WTC11 (cell line): Measurements from ENCODE around the gene SLC35F1. TPM values are rescaled to one million over a fixed set of nuclear protein-coding genes. Genes with fewer than 3 reads are reported as not detected.
"Not testable (repeated sequence)": the region's sequence is repeated elsewhere in the genome, so short reads cannot be mapped to it uniquely, and the experiment has no call there.

ENCODE experiments used
- ATAC-seq: fragments of 200-7000 bp; cut with Tn5 transposase; 2 replicates; pipeline ENCODE4 v1.10.0; 2021; ENCODE audit warnings: mild to moderate bottlenecking, moderate library complexity
- CTCF ChIA-PET: fragments of 300-600 bp; sonication (Branson Sonifier 250); formaldehyde crosslinking; loops from one replicate; lab custom pipeline; 2021; ENCODE audit warnings: antibody characterized with exemption; lab: Charles Lee
- POLR2A ChIA-PET: fragments of 350-600 bp; sonication (Branson Sonifier 250); formaldehyde crosslinking; loops from one replicate; lab custom pipeline; 2021; ENCODE audit warnings: antibody characterized with exemption; lab: Charles Lee
- DNase-seq: peaks from one replicate; pipeline ENCODE4 v3.0.0; 2021; ENCODE audit warnings: low spot score
- H3K27ac Mint-ChIP-seq: 2 replicates; pipeline ENCODE4 v1.8.0; 2021; ENCODE audit warnings: mixed read lengths
- H3K27me3 Mint-ChIP-seq: 2 replicates; pipeline ENCODE4 v1.8.0; 2021; ENCODE audit warnings: low read depth, mild to moderate bottlenecking, moderate library complexity, mixed read lengths
- H3K36me3 Mint-ChIP-seq: 2 replicates; pipeline ENCODE4 v1.8.0; 2021; ENCODE audit warnings: mixed read lengths
- H3K4me1 Mint-ChIP-seq: 2 replicates; pipeline ENCODE4 v1.8.0; 2022; ENCODE audit warnings: mixed read lengths
- H3K4me3 Mint-ChIP-seq: 2 replicates; pipeline ENCODE4 v1.8.0; 2021; ENCODE audit warnings: mild to moderate bottlenecking, moderate library complexity, mixed read lengths
- H3K9me3 Mint-ChIP-seq: 2 replicates; pipeline ENCODE4 v1.8.0; 2021; ENCODE audit warnings: mixed read lengths
- ATF6 ChIP-seq: sonication (generic); formaldehyde crosslinking; IDR thresholded peaks from 2 replicates; pipeline ENCODE4 v1.8.1; 2023; ENCODE audit warnings: mild to moderate bottlenecking, missing genetic modification reagents
- CBFB ChIP-seq: sonication (generic); formaldehyde crosslinking; IDR thresholded peaks from 2 replicates; pipeline ENCODE4 v1.8.1; 2022; ENCODE audit warnings: mild to moderate bottlenecking, low read depth, missing genetic modification reagents
- ELF4 ChIP-seq: sonication (generic); formaldehyde crosslinking; IDR thresholded peaks from 2 replicates; pipeline ENCODE4 v1.8.1; 2022; ENCODE audit warnings: low read depth, mild to moderate bottlenecking, moderate library complexity, missing genetic modification reagents
- FOXP4 ChIP-seq: sonication (generic); formaldehyde crosslinking; IDR thresholded peaks from 2 replicates; pipeline ENCODE4 v1.8.0; 2022; ENCODE audit warnings: mild to moderate bottlenecking, missing genetic modification reagents
- HMGXB4 ChIP-seq: sonication (generic); formaldehyde crosslinking; IDR thresholded peaks from 2 replicates; pipeline ENCODE4 v1.8.1; 2023; ENCODE audit warnings: mild to moderate bottlenecking, moderate library complexity, missing genetic modification reagents
- MAX ChIP-seq: sonication (generic); formaldehyde crosslinking; IDR thresholded peaks from 2 replicates; pipeline ENCODE4 v1.8.0; 2022; ENCODE audit warnings: mild to moderate bottlenecking, missing genetic modification reagents
- NFE2L1 ChIP-seq: sonication (generic); formaldehyde crosslinking; IDR thresholded peaks from 2 replicates; pipeline ENCODE4 v1.8.1; 2023; ENCODE audit warnings: missing genetic modification reagents
- PREB ChIP-seq: sonication (generic); formaldehyde crosslinking; IDR thresholded peaks from 2 replicates; pipeline ENCODE4 v1.8.1; 2022; ENCODE audit warnings: mild to moderate bottlenecking, missing genetic modification reagents, moderate library complexity, borderline replicate concordance
- RELA ChIP-seq: sonication (generic); formaldehyde crosslinking; IDR thresholded peaks from 2 replicates; pipeline ENCODE4 v1.8.1; 2022; ENCODE audit warnings: missing genetic modification reagents, mild to moderate bottlenecking, borderline replicate concordance
- TCF7 ChIP-seq: sonication (generic); formaldehyde crosslinking; IDR thresholded peaks from 2 replicates; pipeline ENCODE4 v1.8.0; 2022; ENCODE audit warnings: mild to moderate bottlenecking, low read depth, missing genetic modification reagents, moderate library complexity
- TP53 ChIP-seq: sonication (generic); formaldehyde crosslinking; IDR thresholded peaks from 2 replicates; pipeline ENCODE4 v1.8.1; 2023; ENCODE audit warnings: mild to moderate bottlenecking, missing genetic modification reagents
- ZNF263 ChIP-seq: sonication (generic); formaldehyde crosslinking; IDR thresholded peaks from 2 replicates; pipeline ENCODE4 v1.8.1; 2022; ENCODE audit warnings: low read depth, mild to moderate bottlenecking, moderate library complexity, missing genetic modification reagents
- ZNF281 ChIP-seq: sonication (generic); formaldehyde crosslinking; IDR thresholded peaks from 2 replicates; pipeline ENCODE4 v1.8.0; 2023; ENCODE audit warnings: mild to moderate bottlenecking, missing genetic modification reagents
- ZNF396 ChIP-seq: fragments of 250-450 bp; sonication (Bioruptor Pico); IDR thresholded peaks from 2 replicates; pipeline ENCODE4 v1.8.0; 2021; ENCODE audit warnings: mild to moderate bottlenecking, moderate library complexity, borderline replicate concordance
- ZNF416 ChIP-seq: fragments of 250-450 bp; sonication (Bioruptor Pico); IDR thresholded peaks from 2 replicates; pipeline ENCODE4 v1.9.0; 2021; ENCODE audit warnings: mild to moderate bottlenecking, inconsistent platforms
- total RNA-seq: library from RNA; stranded (reverse); gene quantifications from 3 replicates; pipeline ENCODE4 v1.2.3, GENCODE V29; 2021

The SLC35F1 gene
- total RNA-seq, 1 experiment from 2014 or later: 11.0 TPM

- TF ChIP-seq ZNF281 (CRISPR knock-in tag): no peak
These were observed 53.8 kb downstream of the SLC35F1 start (continued) for GRCh38 chr6:117960877-117961276.

- ChIA-PET CTCF (no interaction called here), POLR2A (no interaction called here)
- H3K4me3 Mint-ChIP-seq: no peak overlapping the region
These were observed 54.2 kb downstream of the SLC35F1 start for GRCh38 chr6:117961301-117961700.

GRCh38 chr6:117965763-117966162 lies 58.7 kb downstream of the SLC35F1 start:
- Mint-ChIP-seq H3K9me3 (peaks cover 59% of the 10 kb centered on the region), H3K36me3 (peaks cover 40% of the 10 kb centered on the region)
- H3K27me3 Mint-ChIP-seq, ATAC-seq, H3K4me3 Mint-ChIP-seq, POLR2A ChIA-PET, H3K4me1 Mint-ChIP-seq, DNase-seq, H3K27ac Mint-ChIP-seq: not testable (repeated sequence)
- CTCF ChIA-PET: interaction anchor here (1.8 kb wide), 1 partner anchor 10 kb away, joined by 4 read pairs; no protein-coding TSS in a partner anchor

More at GRCh38 chr6:117961301-117961700, 54.2 kb downstream of the SLC35F1 start:
- DNase-seq (no peak), ATAC-seq (no peak)
- Mint-ChIP-seq H3K27me3 (no peaks in the 10 kb centered on the region), H3K27ac (no peak overlapping the region), H3K9me3 (peaks cover 24% of the 10 kb centered on the region), H3K36me3 (peaks cover 21% of the 10 kb centered on the region), H3K4me1 (no peaks in the 10 kb centered on the region)
- TF ChIP-seq PREB (CRISPR knock-in tag) (no peak), ELF4 (CRISPR knock-in tag) (no peak), TCF7 (CRISPR knock-in tag) (no peak), ATF6 (no peak), ZNF416 (no peak)

GRCh38 chr6:117971637-117972036 lies 64.6 kb downstream of the SLC35F1 start:
- CTCF ChIA-PET: no interaction called here
- ATAC-seq (no peak), DNase-seq (no peak)
- H3K27ac Mint-ChIP-seq: no peak overlapping the region
- POLR2A ChIA-PET: no interaction called here
- no peak overlapping the region for H3K4me3 Mint-ChIP-seq
- H3K27me3 Mint-ChIP-seq: peaks cover 5% of the 10 kb centered on the region; the same call in 1 of the 2 replicates
- TF ChIP-seq RELA (CRISPR knock-in tag) (no peak), CBFB (CRISPR knock-in tag) (no peak), TP53 (CRISPR knock-in tag) (no peak), MAX (CRISPR knock-in tag) (no peak), ZNF396 (no peak), NFE2L1 (CRISPR knock-in tag) (no peak), HMGXB4 (CRISPR knock-in tag) (no peak), FOXP4 (CRISPR knock-in tag) (no peak), ZNF263 (CRISPR knock-in tag) (no peak)
- H3K4me1 Mint-ChIP-seq: no peaks in the 10 kb centered on the region
- peaks cover 52% of the 10 kb centered on the region for H3K9me3 Mint-ChIP-seq
- H3K36me3 Mint-ChIP-seq: peaks cover 34% of the 10 kb centered on the region
